T-cell (primary cell): ENCODE data around the gene CPNE4. TPM values are rescaled to one million over a fixed set of nuclear protein-coding genes. Genes with fewer than 3 reads are reported as not detected.
A peak's percentile ranks its signal among the peaks of the same experiment; 100 is the strongest.

Source experiments
- ATAC-seq, 4 experiments: fragments of 200-7000 bp in 3 of 4; fragments of 150-1000 bp in 1 of 4; cut with Tn5 transposase; replicated peaks in 1 of 4; 1 replicate in 3 of 4; 2 replicates in 1 of 4; pipeline ENCODE4 v1.10.0; 2021; ENCODE audit warnings: moderate library complexity in 3 of 4, mild to moderate bottlenecking in 2 of 4, moderate number of reproducible peaks in 1 of 4
- CTCF ChIA-PET, 2 donors: fragments of 300-600 bp; sonication (Branson Sonifier 250); formaldehyde crosslinking; loops; one replicate each; lab custom pipeline; 2022; ENCODE audit warnings: antibody characterized with exemption in 2 of 2; lab: Charles Lee
- POLR2A ChIA-PET, 2 donors: fragments of 300-600 bp; sonication (Branson Sonifier 250); formaldehyde crosslinking; loops; one replicate each; lab custom pipeline; 2022; ENCODE audit warnings: antibody characterized with exemption in 2 of 2; lab: Charles Lee
- DNase-seq, 35 experiments: peaks; one replicate each; pipeline versions ENCODE4 v3.0.0 to v3.0.0-alpha.2; 2013 to 2023
- H3K27ac ChIP-seq: one replicate; pipeline ENCODE4 v1.5.1; 2013; ENCODE audit warnings: low read length
- H3K27me3 ChIP-seq, 2 experiments: replicated peaks in 1 of 2; 1 replicate in 1 of 2; 2 replicates in 1 of 2; pipeline versions ENCODE4 v1.6.1 to v1.7.0; 2013; ENCODE audit warnings: low read length in 1 of 2, mixed read lengths in 1 of 2; ENCODE audit not compliant: control insufficient read depth in 2 of 2, insufficient read depth in 2 of 2; ENCODE audit errors: extremely low read depth in 1 of 2
- H3K36me3 ChIP-seq, 2 donors: 1 replicate in 1 of 2; 2 replicates in 1 of 2; pipeline versions ENCODE4 v1.6.1 to v1.7.0; 2013; ENCODE audit warnings: low read length in 1 of 2; ENCODE audit not compliant: control insufficient read depth in 2 of 2, insufficient read depth in 1 of 2; ENCODE audit errors: extremely low read depth in 1 of 2
- H3K4me1 ChIP-seq, 2 experiments: 1 replicate in 1 of 2; 2 replicates in 1 of 2; pipeline versions ENCODE4 v1.6.1 to v1.7.0; 2013; ENCODE audit warnings: low read length in 2 of 2, mixed read lengths in 1 of 2; ENCODE audit not compliant: insufficient read depth in 2 of 2, control insufficient read depth in 1 of 2; ENCODE audit errors: extremely low read depth in 1 of 2
- H3K4me3 ChIP-seq, 2 donors: 1 replicate in 1 of 2; 2 replicates in 1 of 2; pipeline versions ENCODE4 v1.5.1 to v1.7.0; 2013; ENCODE audit warnings: mild to moderate bottlenecking in 2 of 2, low read length in 1 of 2, moderate library complexity in 1 of 2; ENCODE audit not compliant: control insufficient read depth in 1 of 2; ENCODE audit errors: extremely low read depth in 1 of 2
- H3K9me3 ChIP-seq: 2 replicates; pipeline ENCODE4 v1.7.0; 2013
- H3K27ac Mint-ChIP-seq, 2 donors: one replicate each; pipeline ENCODE4 v1.8.0; 2020 to 2021; ENCODE audit warnings: mild to moderate bottlenecking in 2 of 2, mixed read lengths in 2 of 2
- H3K27me3 Mint-ChIP-seq, 2 donors: one replicate each; pipeline ENCODE4 v1.8.0; 2021 to 2022; ENCODE audit warnings: mixed read lengths in 2 of 2
- H3K36me3 Mint-ChIP-seq: one replicate; pipeline ENCODE4 v1.8.0; 2021; ENCODE audit warnings: mixed read lengths
- H3K4me1 Mint-ChIP-seq, 3 donors: one replicate each; pipeline ENCODE4 v1.8.0; 2020 to 2022; ENCODE audit warnings: mixed read lengths in 3 of 3, mild to moderate bottlenecking in 1 of 3
- H3K4me3 Mint-ChIP-seq, 3 donors: one replicate each; pipeline ENCODE4 v1.8.0; 2020 to 2022; ENCODE audit warnings: mild to moderate bottlenecking in 3 of 3, mixed read lengths in 3 of 3, moderate library complexity in 3 of 3
- H3K9me3 Mint-ChIP-seq, 3 donors: one replicate each; pipeline ENCODE4 v1.8.0; 2020 to 2022; ENCODE audit warnings: mixed read lengths in 3 of 3
- WGBS: methylation state at CpG from one replicate; pipeline ENCODE4 v1.1.5; 2013; ENCODE audit warnings: missing lambda C conversion rate; ENCODE audit not compliant: insufficient coverage; 5-methylcytosine and 5-hydroxymethylcytosine counted together
- total RNA-seq, 35 experiments: library from RNA in 6 of 35; stranded (reverse) in 6 of 35; fragments of 120-200 nt in 1 of 35; gene quantifications; one replicate each; pipeline versions ENCODE4 v1.2.1 to v1.2.4 and lab custom pipeline; 2013 to 2026

Gene CPNE4
- total RNA-seq, 5 donors from 2014 or later (not counting 1 experiment from before 2014, with no cell fraction given): not detected

- H3K4me3 Mint-ChIP-seq: no peak overlapping the region
- WGBS: no CpG with 5 or more reads among the region's 1 CpG
- no peak for DNase-seq
- Histone ChIP-seq H3K4me1 (peaks cover 0 to 3% of the 10 kb centered on the region in 2 experiments), H3K27ac (no peak overlapping the region), H3K36me3 (no peaks in the 10 kb centered on the region), H3K4me3 (no peak overlapping the region), H3K9me3 (no peaks in the 10 kb centered on the region), H3K27me3 (peaks cover 0 to 19% of the 10 kb centered on the region in 2 experiments)
- H3K4me1 Mint-ChIP-seq: peaks cover 0 to 2% (median 0%) of the 10 kb centered on the region in 3 donors
- H3K27me3 Mint-ChIP-seq: peaks cover 39 to 42% of the 10 kb centered on the region in 2 donors
- CTCF ChIA-PET: no interaction called here
- no peak overlapping the region for H3K27ac Mint-ChIP-seq
- POLR2A ChIA-PET: no interaction called here
- ATAC-seq: no peak
- H3K9me3 Mint-ChIP-seq: peaks cover 0 to 3% (median 0%) of the 10 kb centered on the region in 3 donors
- no peaks in the 10 kb centered on the region for H3K36me3 Mint-ChIP-seq
These were observed 504.4 kb downstream of the CPNE4 start for GRCh38 chr3:131530388-131530787.

GRCh38 chr3:131526801-131527347 is 507.9 kb downstream of the CPNE4 start:
- Mint-ChIP-seq H3K4me3 (no peak overlapping the region), H3K27ac (no peak overlapping the region), H3K27me3 (peaks cover 35% of the 10 kb centered on the region in 2 donors), H3K9me3 (no peaks in the 10 kb centered on the region), H3K4me1 (peaks cover 0 to 2% (median 0%) of the 10 kb centered on the region in 3 donors), H3K36me3 (no peaks in the 10 kb centered on the region)
- Histone ChIP-seq H3K27ac (no peak overlapping the region), H3K4me3 (no peak overlapping the region), H3K9me3 (no peaks in the 10 kb centered on the region), H3K4me1 (peaks cover 0 to 3% of the 10 kb centered on the region in 2 experiments), H3K36me3 (no peaks in the 10 kb centered on the region), H3K27me3 (peaks cover 2 to 21% of the 10 kb centered on the region in 2 experiments)
- DNase-seq (no peak), ATAC-seq (no peak)
- CTCF ChIA-PET: no interaction called here
- WGBS: 24% methylated on average over 31 of the region's 37 CpGs
- POLR2A ChIA-PET: no interaction called here

GRCh38 chr3:131518680-131519079 is 516.1 kb downstream of the CPNE4 start:
- WGBS: 83% methylated on average over 4 of the region's 7 CpGs
- no peak overlapping the region for H3K4me3 Mint-ChIP-seq
- DNase-seq: no peak
- Histone ChIP-seq H3K27ac (no peak overlapping the region), H3K4me1 (no peaks in the 10 kb centered on the region), H3K36me3 (no peaks in the 10 kb centered on the region), H3K27me3 (peaks cover 0 to 2% of the 10 kb centered on the region in 2 experiments), H3K9me3 (no peaks in the 10 kb centered on the region), H3K4me3 (no peak overlapping the region)
- H3K4me1 Mint-ChIP-seq: no peaks in the 10 kb centered on the region
- H3K27me3 Mint-ChIP-seq: peaks cover 1 to 11% of the 10 kb centered on the region in 2 donors
- no peak overlapping the region for H3K27ac Mint-ChIP-seq
- no peak for ATAC-seq
- peaks cover 0 to 3% (median 3%) of the 10 kb centered on the region in 3 donors for H3K9me3 Mint-ChIP-seq
- ChIA-PET POLR2A (no interaction called here), CTCF (no interaction called here)
- no peaks in the 10 kb centered on the region for H3K36me3 Mint-ChIP-seq

GRCh38 chr3:131505421-131505820 is 529.4 kb downstream of the CPNE4 start:
- Mint-ChIP-seq H3K4me3 (no peak overlapping the region), H3K27me3 (peaks cover 0 to 2% of the 10 kb centered on the region in 2 donors), H3K4me1 (peaks cover 33 to 38% (median 34%) of the 10 kb centered on the region in 3 donors), H3K36me3 (peaks cover 4% of the 10 kb centered on the region), H3K9me3 (no peaks in the 10 kb centered on the region), H3K27ac (no peak overlapping the region)
- Histone ChIP-seq H3K36me3 (peaks cover 0 to 7% of the 10 kb centered on the region in 2 donors), H3K4me1 (peaks cover 12 to 16% of the 10 kb centered on the region in 2 experiments), H3K4me3 (no peak overlapping the region), H3K27me3 (peaks cover 2 to 4% of the 10 kb centered on the region in 2 experiments), H3K9me3 (no peaks in the 10 kb centered on the region), H3K27ac (no peak overlapping the region)
- ChIA-PET CTCF (interaction anchor here in 1 of 2 donors (0.5 kb wide), 1 partner anchor 912 kb away, joined by 3 read pairs; the partner anchor contains the start of gene DNAJC13), POLR2A (interaction anchor here in 1 of 2 donors (0.7 kb wide), 1 partner anchor 594 kb away, joined by 3 read pairs; no protein-coding TSS in a partner anchor)
- DNase-seq: no peak
- WGBS: 100% methylated on average over 1 of the region's 4 CpGs
- ATAC-seq: no peak

- ATAC-seq (peak in 3 of 4 experiments; percentile 12 to 21 (median 21)), DNase-seq (peak in 1 of 35 experiments; percentile 6)
- H3K36me3 Mint-ChIP-seq: peaks cover 21% of the 10 kb centered on the region
- CTCF ChIA-PET: no interaction called here
- H3K4me3 Mint-ChIP-seq: peak overlapping the region; percentile 97 to 100 (median 98)
- peaks cover 42 to 48% (median 43%) of the 10 kb centered on the region in 3 donors for H3K4me1 Mint-ChIP-seq
- peak overlapping the region; percentile 90 to 96 for H3K27ac Mint-ChIP-seq
- H3K27me3 Mint-ChIP-seq: peaks cover 0 to 2% of the 10 kb centered on the region in 2 donors
- H3K36me3 ChIP-seq: peaks cover 0 to 19% of the 10 kb centered on the region in 2 donors
- H3K4me1 ChIP-seq: peaks cover 12 to 16% of the 10 kb centered on the region in 2 experiments
- no peaks in the 10 kb centered on the region for H3K9me3 ChIP-seq
- peak overlapping the region; percentile 77 for H3K27ac ChIP-seq
- POLR2A ChIA-PET: interaction anchor here in 1 of 2 donors (1.2 kb wide), 1 partner anchor 477 kb away, joined by 3 read pairs; no protein-coding TSS in a partner anchor
- H3K27me3 ChIP-seq: peaks cover 0 to 1% of the 10 kb centered on the region in 2 experiments
- no peaks in the 10 kb centered on the region for H3K9me3 Mint-ChIP-seq
- peak overlapping the region; percentile 94 to 96 for H3K4me3 ChIP-seq
These were observed 531.5 kb downstream of the CPNE4 start for GRCh38 chr3:131503320-131503635.

GRCh38 chr3:131502530-131503319 is 532.1 kb downstream of the CPNE4 start, which contains the start of gene MRPL3:
TSS of gene MRPL3 (minus strand) at chr3:131502971. CDS start at chr3:131502821, 150 bp downstream.
- CTCF ChIA-PET: interaction anchor here in 1 of 2 donors (1.0 kb wide), 1 partner anchor 13 kb away, joined by 3 read pairs; no protein-coding TSS in a partner anchor

More at GRCh38 chr3:131502530-131503319, 532.1 kb downstream of the CPNE4 start, which contains the start of gene MRPL3:
- H3K4me1 Mint-ChIP-seq: peaks cover 42 to 48% (median 43%) of the 10 kb centered on the region in 3 donors
- peaks cover 12 to 16% of the 10 kb centered on the region in 2 experiments for H3K4me1 ChIP-seq
- no peaks in the 10 kb centered on the region for H3K27me3 ChIP-seq
- POLR2A ChIA-PET: interaction anchor here in 1 of 2 donors (1.2 kb wide), 1 partner anchor 477 kb away, joined by 3 read pairs; no protein-coding TSS in a partner anchor
- H3K36me3 ChIP-seq: peaks cover 0 to 23% of the 10 kb centered on the region in 2 donors
- peak within 1 kb of the TSS; percentile 97 to 100 (median 98) for H3K4me3 Mint-ChIP-seq
- H3K36me3 Mint-ChIP-seq: peaks cover 25% of the 10 kb centered on the region
- WGBS: under 1% methylated on average over 42 of the region's 47 CpGs
- peak within 1 kb of the TSS; percentile 77 for H3K27ac ChIP-seq
- H3K9me3 Mint-ChIP-seq: no peaks in the 10 kb centered on the region
- peak; percentile 88 to 94 (median 93) for ATAC-seq
- peak within 1 kb of the TSS; percentile 94 to 96 for H3K4me3 ChIP-seq
- H3K9me3 ChIP-seq: no peaks in the 10 kb centered on the region
- DNase-seq: peak; percentile 60 to 90 (median 78)
- peak within 1 kb of the TSS; percentile 90 to 96 for H3K27ac Mint-ChIP-seq
- H3K27me3 Mint-ChIP-seq: no peaks in the 10 kb centered on the region
